Brain microvascular endothelial cell (primary cell): ENCODE data around the gene CACNA2D3.

Source experiments
- DNase-seq: peaks from one replicate; pipeline ENCODE4 v3.0.0-alpha.2; 2020
- H3K27ac ChIP-seq: fragments of 250-450 bp; sonication (Bioruptor Pico); 2 replicates; pipeline ENCODE4 v1.5.1; 2020; ENCODE audit warnings: mild to moderate bottlenecking, moderate library complexity
- H3K27me3 ChIP-seq: fragments of 250-450 bp; sonication (Bioruptor Pico); replicated peaks from 2 replicates; pipeline ENCODE4 v1.5.1; 2020; ENCODE audit warnings: mild to moderate bottlenecking
- H3K36me3 ChIP-seq: fragments of 250-450 bp; sonication (Bioruptor Pico); replicated peaks from 2 replicates; pipeline ENCODE4 v1.5.1; 2020; ENCODE audit warnings: mild to moderate bottlenecking
- H3K4me3 ChIP-seq: 2 replicates; pipeline ENCODE4 v1.5.1; 2011; ENCODE audit warnings: low read depth, mild to moderate bottlenecking, control low read depth, low read length, moderate library complexity
- CTCF ChIP-seq: IDR thresholded peaks from 2 replicates; pipeline ENCODE4 v1.5.1; 2011; ENCODE audit warnings: low read depth, mild to moderate bottlenecking, moderate library complexity, low read length, control low read depth, inconsistent platforms; ENCODE audit errors: missing control alignments
- in situ Hi-C: cut with HindIII; loops from 2 replicates; pipeline ENCODE4 v1.10.0; 2017; ENCODE audit warnings: low sequenced_read_pairs, low pct_ligation_motif_present

Gene CACNA2D3

GRCh38 chr3:54856271-54856670 lies 733.9 kb downstream of the CACNA2D3 start:
- TF ChIP-seq CTCF = no peak
- DNase-seq = no peak
- Histone ChIP-seq H3K27me3 (no peaks in the 10 kb centered on the region), H3K27ac (no peak overlapping the region), H3K4me3 (no peak overlapping the region), H3K36me3 (no peaks in the 10 kb centered on the region)
- in situ Hi-C loops = loop anchor here (25.0 kb wide), 1 partner anchor 631 kb away; the partner anchor contains the start of gene WNT5A

GRCh38 chr3:54857343-54857742 lies 735.0 kb downstream of the CACNA2D3 start:
- TF ChIP-seq CTCF = no peak
- no peaks in the 10 kb centered on the region for H3K36me3 ChIP-seq
- H3K4me3 ChIP-seq = no peak overlapping the region
- H3K27me3 ChIP-seq = no peaks in the 10 kb centered on the region
- no peak overlapping the region for H3K27ac ChIP-seq
- DNase-seq = no peak
- in situ Hi-C loops = loop anchor here (25.0 kb wide), 1 partner anchor 630 kb away; the partner anchor contains the start of gene WNT5A

- in situ Hi-C loops = loop anchor here (25.0 kb wide), 1 partner anchor 629 kb away; the partner anchor contains the start of gene WNT5A
- Histone ChIP-seq H3K4me3 (no peak overlapping the region), H3K27me3 (no peaks in the 10 kb centered on the region), H3K36me3 (no peaks in the 10 kb centered on the region), H3K27ac (no peak overlapping the region)
- TF ChIP-seq CTCF = no peak
- DNase-seq = no peak
Measured at GRCh38 chr3:54858093-54858785, 735.9 kb downstream of the CACNA2D3 start.

- TF ChIP-seq CTCF = no peak
- Histone ChIP-seq H3K27ac (no peak overlapping the region), H3K4me3 (no peak overlapping the region), H3K27me3 (no peaks in the 10 kb centered on the region), H3K36me3 (no peaks in the 10 kb centered on the region)
- peak; percentile 16 for DNase-seq
- in situ Hi-C loops = loop anchor here (25.0 kb wide), 1 partner anchor 628 kb away; the partner anchor contains the start of gene WNT5A
Measured at GRCh38 chr3:54859184-54859583, 736.8 kb downstream of the CACNA2D3 start.

GRCh38 chr3:54861248-54862067 lies 739.1 kb downstream of the CACNA2D3 start:
- H3K36me3 ChIP-seq = no peaks in the 10 kb centered on the region
- in situ Hi-C loops = loop anchor here (25.0 kb wide), 1 partner anchor 626 kb away; the partner anchor contains the start of gene WNT5A
- no peak for DNase-seq
- no peak overlapping the region for H3K27ac ChIP-seq
- no peaks in the 10 kb centered on the region for H3K27me3 ChIP-seq
- no peak overlapping the region for H3K4me3 ChIP-seq
- TF ChIP-seq CTCF = no peak
